ENCODE measurements around the gene OCIAD1. TPM values are rescaled to one million over a fixed set of nuclear protein-coding genes. Genes with fewer than 3 reads are reported as not detected.
A peak's percentile ranks its signal among the peaks of the same experiment; 100 is the strongest.
"Not testable (repeated sequence)": the region's sequence is repeated elsewhere in the genome, so short reads cannot be mapped to it uniquely, and the experiment has no call there.

The OCIAD1 gene
- polyA plus RNA-seq, 4 donors = 225 to 285 (median 258) TPM

DNA sequence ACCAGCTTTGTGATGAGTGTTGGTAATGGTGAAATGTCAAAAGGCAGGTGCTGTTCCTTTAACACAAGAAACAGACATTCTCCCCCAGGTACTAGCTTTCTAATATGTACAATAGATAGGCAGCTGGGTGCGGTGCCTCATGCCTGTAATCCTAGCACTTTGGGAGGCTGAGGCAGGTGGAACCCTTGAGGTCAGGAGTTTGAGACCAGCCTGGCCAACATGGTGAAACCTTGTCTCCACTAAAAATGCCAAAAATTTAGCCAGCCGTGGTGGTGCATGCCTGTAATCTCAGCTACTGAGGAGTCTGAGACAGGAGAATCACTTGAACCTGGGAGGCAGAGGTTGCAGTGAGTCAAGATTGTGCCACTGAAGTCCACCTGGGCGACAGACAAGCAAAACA lies 50.8 kb downstream of the OCIAD1 start:
- DNase-seq (ENCODE audit: low read depth in 4 of 4, low spot score in 3 of 4) = not testable (repeated sequence)

DNA sequence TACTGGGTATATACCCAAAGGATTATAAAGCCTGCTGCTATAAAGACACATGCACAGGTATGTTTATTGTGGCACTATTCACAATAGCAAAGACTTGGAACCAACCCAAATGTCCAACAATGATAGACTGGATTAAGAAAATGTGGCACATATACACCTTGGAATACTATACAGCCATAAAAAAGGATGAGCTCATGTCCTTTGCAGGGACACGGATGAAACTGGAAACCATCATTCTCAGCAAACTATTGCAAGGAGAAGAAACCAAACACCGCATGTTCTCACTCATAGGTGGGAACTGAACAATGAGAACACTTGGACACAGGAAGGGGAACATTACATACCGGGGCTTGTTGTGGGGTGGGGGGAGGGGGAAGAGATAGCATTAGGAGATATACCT lies 58.9 kb downstream of the OCIAD1 start:
- not testable (repeated sequence) for DNase-seq (ENCODE audit: low read depth in 4 of 4, low spot score in 3 of 4)

DNA sequence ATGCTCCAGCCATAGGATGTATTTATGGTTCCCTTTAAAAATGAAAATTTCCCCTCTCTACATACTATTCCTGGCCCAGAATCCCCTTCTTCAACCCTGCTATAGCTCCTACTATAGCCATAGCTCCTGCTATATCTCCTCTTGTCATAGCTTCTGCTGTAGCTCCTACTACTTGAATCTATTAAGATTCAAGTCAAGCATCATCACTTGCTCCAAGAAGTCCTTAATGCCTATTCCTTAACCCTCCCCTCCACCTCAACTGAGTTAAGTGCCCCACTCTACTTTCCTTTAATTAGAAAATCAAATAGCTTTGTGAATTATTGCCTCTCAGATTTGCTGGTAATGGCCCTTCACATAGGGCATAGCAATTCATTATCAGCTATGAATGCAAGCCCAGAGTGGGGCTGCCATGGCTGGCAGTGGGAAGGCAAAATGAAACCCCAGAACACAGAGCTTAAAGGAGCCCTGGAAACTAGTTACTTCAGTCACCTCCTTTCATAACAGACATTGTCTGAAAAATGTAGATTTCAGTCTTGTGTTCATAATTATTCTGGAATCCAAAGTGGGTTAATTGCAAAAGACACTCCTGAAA lies 60.2 kb downstream of the OCIAD1 start:
- DNase-seq (ENCODE audit: low read depth in 4 of 4, low spot score in 3 of 4) = no peak

DNA sequence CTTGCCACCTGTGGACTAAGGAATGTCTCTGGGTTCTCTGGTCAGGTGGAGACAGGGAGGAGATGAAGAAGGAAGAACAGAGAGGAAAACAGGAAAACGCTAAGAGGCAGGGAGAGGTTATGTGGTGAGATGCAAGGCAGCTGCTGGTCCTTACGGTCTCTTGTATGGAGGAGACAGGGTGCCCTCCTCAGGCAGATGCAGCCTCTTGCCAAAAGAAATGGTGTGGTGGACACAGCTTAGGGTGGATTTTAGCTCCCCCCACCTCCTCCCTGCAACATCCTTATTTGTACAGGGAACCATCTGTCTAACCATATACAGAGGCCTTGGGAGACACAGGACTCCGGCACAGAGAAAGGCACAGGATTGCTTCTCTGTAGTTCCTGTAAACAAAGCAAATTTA lies 66.0 kb downstream of the OCIAD1 start:
- no peak for DNase-seq (ENCODE audit: low read depth in 4 of 4, low spot score in 3 of 4)

DNA sequence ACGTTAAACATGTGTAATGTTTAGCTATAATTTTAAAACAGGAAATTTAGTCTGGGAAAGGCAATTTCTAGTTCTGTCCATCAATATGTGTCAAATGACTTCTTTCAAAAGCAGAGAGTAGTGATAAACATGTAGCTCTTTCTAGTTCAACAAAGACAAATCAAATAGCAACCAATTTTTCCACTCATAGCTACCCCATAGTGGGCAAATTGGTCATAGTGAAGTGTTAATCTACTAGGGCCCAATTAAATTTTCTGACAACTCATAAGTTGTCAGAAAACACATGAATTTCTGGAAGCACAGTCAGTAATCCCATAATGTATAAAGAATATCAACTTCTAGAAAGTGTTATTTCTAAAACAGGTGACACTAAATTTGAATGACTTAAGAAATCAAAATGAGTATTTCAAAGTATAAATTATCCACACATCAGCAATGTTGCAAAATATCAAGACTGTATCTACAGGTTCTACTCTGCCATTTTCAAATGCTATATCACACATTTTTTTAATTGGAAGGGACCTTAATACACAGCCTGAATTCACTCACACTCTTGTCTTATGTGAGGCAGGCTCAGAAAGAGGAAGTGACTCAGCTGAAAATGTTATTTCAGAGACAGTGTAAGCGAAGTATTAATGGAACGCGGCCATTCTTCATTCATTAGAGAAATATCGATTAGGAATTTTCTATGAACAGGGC lies 68.0 kb downstream of the OCIAD1 start:
- no peak for DNase-seq (ENCODE audit: low read depth in 4 of 4, low spot score in 3 of 4)

DNA sequence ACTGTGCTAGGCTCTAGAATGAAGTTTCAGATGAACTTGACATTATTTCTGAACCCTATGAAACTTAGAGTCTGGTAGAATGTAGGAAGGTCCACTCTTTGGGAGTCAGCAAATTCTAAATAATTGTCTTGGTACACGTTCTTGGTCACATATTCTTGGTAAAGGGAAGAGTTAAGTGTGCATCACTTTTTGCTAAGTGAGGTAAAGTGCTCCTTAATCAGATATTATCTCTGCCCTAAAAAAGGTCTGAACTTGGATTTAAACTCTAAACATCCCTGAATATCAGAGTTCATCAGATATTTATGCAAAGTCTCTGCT lies 68.5 kb downstream of the OCIAD1 start:
- no peak for DNase-seq (ENCODE audit: low read depth in 4 of 4, low spot score in 3 of 4)

DNA sequence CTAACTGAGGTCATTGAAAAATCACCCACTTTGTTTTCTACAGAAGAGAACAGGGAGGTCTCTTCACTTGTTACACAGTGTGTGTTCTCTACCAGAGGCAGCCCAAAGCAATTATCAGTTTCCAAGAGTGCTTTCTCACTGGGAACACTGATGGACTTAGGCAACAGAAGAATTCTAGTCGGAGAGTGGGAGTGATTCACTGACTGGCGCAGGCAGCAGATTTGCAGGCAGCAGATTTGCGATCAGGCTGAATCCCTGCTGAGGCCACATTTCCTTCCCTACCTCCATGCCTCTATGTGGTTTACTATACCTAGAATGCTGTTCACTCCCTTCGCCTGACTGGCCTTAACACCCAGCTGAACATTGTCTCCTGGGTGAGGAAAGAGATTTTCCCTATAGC lies 69.1 kb downstream of the OCIAD1 start:
- DNase-seq (ENCODE audit: low read depth in 4 of 4, low spot score in 3 of 4) = no peak

DNA sequence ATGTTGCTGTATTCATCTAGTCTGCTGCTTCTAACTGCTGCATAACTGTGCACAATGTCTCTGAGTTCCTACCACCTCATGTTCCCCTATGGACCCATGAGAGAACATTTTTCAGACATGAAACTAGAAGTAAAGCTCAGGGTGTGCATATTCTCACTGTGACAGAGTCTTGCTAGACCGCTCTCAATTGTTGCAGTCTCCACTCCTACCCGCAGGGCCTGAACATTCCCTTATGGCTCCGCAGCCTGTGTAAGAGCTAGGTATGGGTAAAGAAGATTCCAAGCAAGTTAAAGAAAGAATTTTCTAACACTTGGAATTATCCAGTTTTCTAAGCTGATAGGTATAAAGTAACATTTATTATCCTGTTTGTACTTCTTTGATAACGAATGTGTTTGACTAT lies 70.3 kb downstream of the OCIAD1 start:
- no peak for DNase-seq (ENCODE audit: low read depth in 4 of 4, low spot score in 3 of 4)

DNA sequence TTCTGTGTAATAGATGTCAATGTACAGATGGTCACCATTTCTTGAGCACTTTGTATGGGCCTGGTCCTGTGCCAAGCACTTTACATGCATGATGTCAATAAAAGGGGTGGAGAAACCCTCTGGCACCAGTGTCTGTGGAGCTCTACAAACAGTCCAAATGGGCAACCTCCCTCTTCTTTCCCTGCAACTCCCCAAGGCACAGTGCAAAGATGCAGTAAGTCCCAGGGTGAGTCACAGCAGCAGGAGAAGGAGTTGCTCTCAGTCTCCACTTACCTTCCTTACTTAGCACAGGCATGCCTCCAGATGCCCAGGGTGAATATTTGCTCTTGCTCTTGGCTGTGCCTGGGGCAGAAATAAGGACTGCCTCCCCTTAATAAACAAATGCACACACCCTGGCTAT lies 71.4 kb downstream of the OCIAD1 start:
- DNase-seq (ENCODE audit: low read depth in 4 of 4, low spot score in 3 of 4) = no peak

DNA sequence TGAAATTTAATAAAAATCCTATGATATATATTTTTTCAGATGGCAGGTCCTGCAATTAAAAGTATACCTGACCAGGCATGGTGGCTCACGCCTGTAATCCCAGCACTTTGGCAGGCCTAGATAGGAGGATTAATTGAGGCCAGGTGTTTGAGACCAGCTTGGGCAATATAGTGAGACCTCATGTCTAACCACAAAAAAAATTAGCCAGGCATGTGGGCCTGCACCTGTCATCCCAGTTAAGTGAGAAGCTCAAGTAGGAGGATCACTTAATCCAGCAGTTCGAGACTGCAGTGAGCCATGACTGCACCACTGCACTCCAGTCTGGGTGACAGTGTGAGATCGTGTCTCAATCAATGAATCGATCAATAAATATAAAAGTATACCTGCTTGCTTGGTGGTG lies 73.2 kb downstream of the OCIAD1 start:
- DNase-seq (ENCODE audit: low read depth in 4 of 4, low spot score in 3 of 4) = no peak

DNA sequence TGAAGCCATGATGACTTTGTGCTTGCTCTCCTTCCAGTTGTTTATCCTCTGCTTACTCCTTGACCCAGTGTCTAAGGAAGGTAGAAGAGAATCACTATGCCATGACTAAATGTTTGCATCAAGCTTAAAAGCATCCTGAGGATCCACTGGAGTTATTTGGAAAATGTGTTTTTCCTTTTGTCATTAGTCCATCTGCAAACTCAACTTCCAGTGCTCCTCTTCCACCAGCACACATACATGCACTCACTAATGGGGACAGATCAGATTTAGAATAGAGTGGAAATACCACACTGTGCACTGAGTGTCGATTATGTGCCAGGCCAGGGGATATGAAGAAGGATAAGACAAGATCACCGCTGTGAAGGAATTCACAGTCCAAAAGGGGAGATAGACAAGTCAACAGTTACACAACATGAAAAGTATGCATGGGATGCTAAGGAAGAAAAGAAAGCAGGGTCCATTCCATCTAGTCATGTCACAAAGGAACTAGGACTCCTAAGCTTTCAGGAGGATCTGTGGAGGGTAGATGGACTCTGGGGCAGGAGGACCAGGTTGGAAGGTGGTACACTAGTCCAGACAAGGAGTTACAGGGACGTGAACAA lies 73.8 kb downstream of the OCIAD1 start:
- DNase-seq (ENCODE audit: low read depth in 4 of 4, low spot score in 3 of 4) = no peak

DNA sequence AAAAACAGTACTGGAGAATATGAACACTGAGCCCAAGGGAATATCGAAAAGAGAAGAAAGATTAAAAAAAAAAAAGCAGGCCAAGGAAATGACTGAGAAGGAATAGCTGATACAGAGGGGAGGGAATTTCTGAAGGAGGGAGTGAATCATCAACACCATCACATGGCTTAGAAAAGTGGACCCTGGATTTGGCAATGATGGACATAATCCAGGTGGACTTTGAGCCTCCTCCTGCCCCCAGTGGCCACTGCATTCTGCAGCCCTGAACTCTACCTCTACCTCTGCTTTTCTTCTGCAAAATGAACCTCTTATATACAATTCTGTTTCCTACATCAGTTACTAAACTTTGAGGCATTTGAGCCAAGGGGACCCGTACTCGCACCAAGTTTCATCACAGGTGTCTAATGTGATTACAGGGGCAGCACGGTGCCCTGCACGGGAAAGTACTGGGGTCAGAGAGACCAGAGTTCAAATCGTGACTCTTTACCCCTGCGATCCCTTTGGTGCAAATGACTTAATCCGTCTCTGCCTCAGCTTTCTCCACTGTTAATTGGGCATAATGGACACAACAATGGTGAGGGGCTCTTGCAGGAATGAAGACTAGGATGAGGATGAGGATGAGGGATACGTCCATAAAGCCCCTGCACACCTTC lies 74.6 kb downstream of the OCIAD1 start:
- DNase-seq (ENCODE audit: low read depth in 4 of 4, low spot score in 3 of 4) = no peak

DNA sequence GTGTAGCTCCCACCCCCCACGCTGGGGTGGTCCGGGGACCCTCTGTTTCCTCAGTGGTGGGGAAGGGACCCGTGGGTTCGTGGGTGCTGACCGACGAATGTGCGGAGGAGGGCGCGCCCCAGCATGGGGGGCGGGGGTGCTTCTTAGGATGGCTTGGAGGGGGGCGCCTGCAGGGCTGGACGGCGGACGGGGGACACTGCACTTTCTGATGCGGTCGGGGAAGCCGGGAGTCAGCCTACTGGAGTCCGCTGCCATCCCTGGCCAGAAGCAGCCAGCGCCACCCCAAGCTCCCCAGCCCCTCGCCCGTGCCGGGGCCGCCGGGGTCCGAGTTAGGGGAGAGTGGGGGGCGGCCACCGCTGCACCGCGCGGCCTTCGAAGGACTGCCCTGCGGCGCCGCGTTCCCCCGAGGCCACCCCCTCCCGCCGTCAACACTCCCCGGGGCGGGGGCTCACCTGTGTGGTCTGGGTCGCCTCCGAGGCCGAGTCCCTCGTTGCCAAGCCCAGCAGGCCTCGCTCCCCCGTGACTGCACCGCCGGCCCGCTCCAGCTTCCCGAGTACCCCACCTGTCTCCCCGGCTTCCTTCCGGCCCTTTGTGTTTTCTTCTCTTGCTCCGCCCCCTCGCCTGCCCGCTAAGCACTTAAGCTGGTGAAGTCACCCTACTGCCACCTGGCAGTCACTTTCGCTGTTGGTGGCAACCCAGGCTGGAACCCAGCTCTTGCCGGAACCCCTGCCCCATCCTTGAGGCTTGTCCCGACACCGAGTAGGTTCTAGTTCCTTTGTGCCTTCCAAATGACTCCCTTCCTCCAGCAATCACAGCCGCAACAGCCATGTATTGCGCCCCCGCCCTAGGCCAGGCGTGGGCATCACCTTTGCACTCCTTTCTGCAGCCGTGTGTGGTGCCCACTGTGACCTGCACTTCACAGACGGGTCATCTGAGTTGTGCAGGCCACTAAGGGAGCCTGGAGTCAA lies 75.6 kb downstream of the OCIAD1 start, which contains the start of gene OCIAD2:
Gene OCIAD2, minus strand, starts transcription at position 569 of the 968 bp plus-strand sequence. CDS start 2,225 bp downstream, outside the sequence.
- DNase-seq (ENCODE audit: low read depth in 4 of 4, low spot score in 3 of 4) = peak in 3 of 4 donors; percentile 53 to 64 (median 63)

DNA sequence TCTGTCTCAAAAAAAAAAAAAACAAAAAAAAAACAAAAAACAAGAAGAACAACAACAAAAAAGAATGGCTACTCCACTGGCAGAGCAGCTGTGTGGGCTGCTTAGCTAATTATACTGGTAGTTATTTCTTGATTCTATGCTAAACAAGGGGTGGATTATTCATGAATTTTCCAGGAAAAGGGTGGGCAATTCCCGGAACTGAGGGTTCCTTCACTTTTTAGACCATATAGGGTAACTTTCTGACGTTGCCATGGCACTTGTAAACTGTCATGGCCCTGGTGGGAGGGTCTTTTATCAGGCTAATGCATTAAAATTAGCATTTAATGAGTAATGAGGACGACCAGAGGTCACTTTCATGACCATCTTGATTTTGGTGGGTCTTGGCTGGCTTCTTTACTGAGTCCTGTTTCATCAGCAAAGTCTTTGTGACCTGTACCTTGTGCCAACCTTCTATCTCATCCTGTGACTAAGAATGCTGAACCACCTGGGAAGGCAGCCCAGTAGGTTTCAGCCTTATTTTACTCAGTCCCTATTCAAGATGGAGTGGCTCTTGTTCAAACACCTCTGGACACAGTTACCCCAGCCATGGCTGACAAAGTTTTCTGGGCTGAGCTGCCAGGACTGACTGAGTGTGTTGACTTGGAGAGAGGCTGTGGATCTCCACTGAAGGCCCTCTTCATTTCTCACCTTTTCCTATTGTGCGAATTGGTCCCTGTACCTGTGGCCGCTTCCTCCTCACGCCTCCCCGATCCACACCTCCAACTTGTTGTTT lies 77.0 kb downstream of the OCIAD1 start:
- no peak for DNase-seq (ENCODE audit: low read depth in 4 of 4, low spot score in 3 of 4)

DNA sequence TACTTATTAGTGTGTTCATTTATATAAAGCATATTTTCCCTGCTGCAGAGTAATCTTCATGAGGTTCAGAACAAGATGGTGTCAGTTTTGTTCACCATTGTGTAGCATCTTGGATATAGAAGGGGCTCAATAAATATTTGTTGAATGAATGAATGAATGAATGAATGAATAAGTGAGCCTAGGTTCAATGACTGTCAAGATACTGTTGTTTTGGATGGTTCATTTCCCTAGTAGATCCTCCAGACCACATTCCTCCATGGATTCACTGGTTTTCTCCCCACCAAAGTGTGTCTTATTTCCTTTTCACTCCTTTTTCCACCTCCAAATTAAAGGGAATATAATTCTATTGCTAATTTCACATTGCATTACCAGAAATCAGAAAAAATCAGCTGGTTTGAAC lies 77.8 kb downstream of the OCIAD1 start:
- no peak for DNase-seq (ENCODE audit: low read depth in 4 of 4, low spot score in 3 of 4)

DNA sequence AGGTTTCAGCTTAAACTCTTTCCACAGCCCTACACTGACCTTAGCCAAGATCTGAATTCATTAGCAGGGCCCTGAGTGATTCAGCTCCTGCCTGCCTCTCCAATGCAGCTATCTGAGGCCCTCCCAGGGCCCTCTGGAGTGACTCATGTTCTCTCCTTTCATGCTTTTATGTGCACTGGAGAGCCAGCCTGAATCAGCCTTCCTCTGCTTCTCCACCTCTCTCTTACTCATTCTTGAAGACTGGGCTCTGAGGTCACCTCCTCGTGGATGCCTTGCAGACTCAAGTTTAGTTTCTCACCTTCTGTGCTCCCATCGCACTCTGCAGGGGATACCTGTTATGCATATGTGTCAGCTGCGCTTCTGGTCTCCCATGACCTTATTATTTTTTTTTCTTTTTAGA lies 78.8 kb downstream of the OCIAD1 start:
- DNase-seq (ENCODE audit: low read depth in 4 of 4, low spot score in 3 of 4) = no peak

DNA sequence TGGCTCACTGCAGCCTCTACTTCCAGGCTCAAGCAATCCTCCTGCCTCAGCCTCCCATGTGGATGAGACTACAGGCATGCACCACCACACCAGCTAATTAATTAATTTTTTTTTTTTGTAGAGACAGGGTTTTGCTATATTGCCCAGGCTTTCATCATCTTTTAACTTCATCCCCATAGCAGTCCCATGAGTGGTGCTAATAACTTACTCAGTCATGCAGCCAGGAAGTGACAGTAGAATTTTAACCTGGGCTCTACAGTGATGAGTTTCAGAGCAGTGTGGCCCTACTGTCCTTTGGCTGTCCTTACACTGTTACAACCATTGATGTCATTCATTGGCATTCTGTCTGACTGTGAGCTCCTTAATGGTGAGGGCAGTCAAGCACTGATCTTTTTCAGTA lies 79.6 kb downstream of the OCIAD1 start:
- no peak for DNase-seq (ENCODE audit: low read depth in 4 of 4, low spot score in 3 of 4)

Data from left renal pelvis (tissue), 4 donors.